ENCODE results near the gene LRRC7. TPM values are rescaled to one million over a fixed set of nuclear protein-coding genes. Genes with fewer than 3 reads are reported as not detected.

LRRC7 gene
- under 0.01 TPM in 2 replicates for total RNA-seq

DNA sequence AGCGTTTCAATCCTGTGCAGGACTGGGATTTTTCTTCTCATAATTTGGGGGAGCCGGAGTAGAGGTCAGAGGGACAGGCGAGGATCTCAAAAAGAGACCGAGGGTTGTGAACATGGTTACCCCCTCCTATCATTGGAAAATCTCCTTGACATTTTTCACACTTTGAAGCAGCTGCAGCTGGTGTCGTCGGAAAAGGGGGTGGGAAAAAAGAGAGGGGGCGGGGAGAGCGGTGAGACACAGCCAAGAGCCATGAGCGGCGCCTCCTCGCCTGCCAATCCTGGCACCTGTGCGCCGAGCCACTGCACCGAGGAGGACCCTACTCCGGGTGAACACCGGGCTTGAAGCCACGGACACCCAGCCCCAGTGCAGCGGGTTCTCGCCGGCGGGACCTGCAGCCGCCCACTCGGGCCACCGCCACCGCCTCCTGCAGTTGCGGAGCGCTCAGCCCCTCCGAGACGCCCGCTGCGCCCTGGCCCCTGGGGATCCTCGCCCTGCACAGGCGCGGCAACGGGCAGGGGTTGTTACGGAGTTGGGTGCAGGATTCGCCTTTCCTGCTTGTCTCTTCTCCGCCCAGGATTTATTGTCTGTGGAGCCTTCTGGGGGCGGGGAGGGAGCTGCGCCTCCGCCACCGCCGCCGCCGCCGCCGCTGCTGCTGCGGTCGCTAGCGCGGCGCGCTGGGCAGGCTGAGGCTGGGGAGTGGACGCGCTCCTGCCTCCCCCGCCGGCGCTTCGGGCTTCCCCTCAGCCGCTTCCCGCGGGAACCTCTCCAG lies at the start of gene LRRC7:
Gene LRRC7, plus strand, starts transcription at position 271 of the 769 bp plus-strand sequence. CDS start 718 bp downstream, outside the sequence.

All from placental pericyte (primary cell).